ENCODE data around the gene SERAC1. TPM values are rescaled to one million over a fixed set of nuclear protein-coding genes. Genes with fewer than 3 reads are reported as not detected.

The SERAC1 gene
- total and polyA plus RNA-seq, 2 donors (not counting 1 experiment from before 2014, with no cell fraction given) = 1.9 to 5.8 TPM

DNA sequence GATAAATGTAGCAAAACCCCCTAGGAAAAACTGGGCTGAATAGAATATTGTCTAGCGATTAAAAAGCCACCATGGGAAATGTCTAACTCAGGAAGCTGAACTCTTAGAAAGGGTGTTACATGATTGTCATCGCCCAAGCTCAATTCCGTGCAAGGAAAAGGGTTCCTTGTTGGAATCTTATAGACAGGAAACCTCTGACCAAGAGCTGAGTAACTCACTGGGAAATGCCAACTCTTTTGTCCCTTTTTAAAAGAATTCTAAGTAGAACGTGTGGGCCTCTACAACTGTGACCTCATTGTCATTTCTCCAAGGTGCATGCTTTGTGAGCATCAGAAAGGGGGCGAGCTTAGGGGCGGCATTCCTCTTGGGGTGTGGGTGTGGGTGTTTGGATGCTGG is 98.3 kb downstream of the SERAC1 start:
- Mint-ChIP-seq H3K9me3 (ENCODE audit: insufficient read depth) (no peaks in the 10 kb centered on the region), H3K27ac (no peak overlapping the region), H3K4me1 (peaks cover 2% of the 10 kb centered on the region), H3K4me3 (no peak overlapping the region), H3K27me3 (no peaks in the 10 kb centered on the region)
- no peaks in the 10 kb centered on the region for H3K27me3 ChIP-seq (replicated peaks in 1 of 4; ENCODE audit: control extremely low read depth in 1 of 4, control insufficient read depth in 3 of 4, insufficient read depth in 4 of 4, low read length in 3 of 4)
- ChIA-PET CTCF (interaction anchor here (0.8 to 1.6 kb wide), 5 partner anchors 9 to 156 kb away, joined by 3 to 5 read pairs (median 3); no protein-coding TSS in a partner anchor), POLR2A (no interaction called here)
- DNase-seq (no peak), ATAC-seq (ENCODE audit: low read depth) (no peak)
- TF ChIP-seq EZH2 (IDR thresholded peaks at IDR 0.05; ENCODE audit: borderline replicate concordance, insufficient read depth, low read depth, low read length, poor library complexity, severe bottlenecking) (no peak), CTCF (IDR thresholded peaks at IDR 0.05) (no peak)
- no peak overlapping the region for H3K27ac ChIP-seq (ENCODE audit: low read length in 2 of 2)
- WGBS (ENCODE audit: insufficient coverage) = 93% methylated on average over 4 of the region's 6 CpGs
- H3K79me2 ChIP-seq (ENCODE audit: control insufficient read depth, insufficient read depth, low read length) = no peaks in the 10 kb centered on the region
- no peak overlapping the region for H2AFZ ChIP-seq (ENCODE audit: insufficient read depth, low read depth, low read length, poor library complexity, severe bottlenecking)
- no peaks in the 10 kb centered on the region for H3K9me3 ChIP-seq (ENCODE audit: control extremely low read depth in 1 of 3, control insufficient read depth in 2 of 3, insufficient read depth in 1 of 3, low read length in 2 of 3)
- H3K4me2 ChIP-seq (replicated peaks; ENCODE audit: low read depth, low read length, poor library complexity, severe bottlenecking) = no peak overlapping the region
- no peaks in the 10 kb centered on the region for H4K20me1 ChIP-seq (ENCODE audit: control insufficient read depth, insufficient read depth, low read length, poor library complexity, severe bottlenecking)
- H3K4me3 ChIP-seq (ENCODE audit: control extremely low read depth in 1 of 5, extremely low read depth in 1 of 5, insufficient read depth in 1 of 5, low read depth in 2 of 5, low read length in 4 of 5) = no peak overlapping the region
- peaks cover 0 to 22% of the 10 kb centered on the region in 2 experiments for H3K36me3 ChIP-seq (replicated peaks in 1 of 2; ENCODE audit: control extremely low read depth in 1 of 2, control insufficient read depth in 1 of 2, extremely low read depth in 1 of 2, insufficient read depth in 2 of 2, low read length in 1 of 2)
- peaks cover 0 to 5% of the 10 kb centered on the region in 2 donors for H3K4me1 ChIP-seq (ENCODE audit: control insufficient read depth in 2 of 2, insufficient read depth in 2 of 2, low read length in 2 of 2)
- no peak overlapping the region for H3K9ac ChIP-seq (ENCODE audit: low read length)
- intact Hi-C loops (cut with micrococcal nuclease) = loop anchor here (5.0 kb wide), 1 partner anchor 42 kb away; no protein-coding TSS in a partner anchor

GRCh38 chr6:158068893-158069799 is 98.9 kb downstream of the SERAC1 start:
- Mint-ChIP-seq H3K27ac (no peak overlapping the region), H3K9me3 (ENCODE audit: insufficient read depth) (no peaks in the 10 kb centered on the region), H3K4me1 (peaks cover 2% of the 10 kb centered on the region), H3K27me3 (no peaks in the 10 kb centered on the region), H3K4me3 (no peak overlapping the region)
- Histone ChIP-seq H3K4me1 (ENCODE audit: control insufficient read depth in 2 of 2, insufficient read depth in 2 of 2, low read length in 2 of 2) (peaks cover 0 to 5% of the 10 kb centered on the region in 2 donors), H3K9me3 (ENCODE audit: control extremely low read depth in 1 of 3, control insufficient read depth in 2 of 3, insufficient read depth in 1 of 3, low read length in 2 of 3) (no peaks in the 10 kb centered on the region), H3K4me3 (ENCODE audit: control extremely low read depth in 1 of 5, extremely low read depth in 1 of 5, insufficient read depth in 1 of 5, low read depth in 2 of 5, low read length in 4 of 5) (no peak overlapping the region), H3K4me2 (replicated peaks; ENCODE audit: low read depth, low read length, poor library complexity, severe bottlenecking) (no peak overlapping the region), H3K27me3 (replicated peaks in 1 of 4; ENCODE audit: control extremely low read depth in 1 of 4, control insufficient read depth in 3 of 4, insufficient read depth in 4 of 4, low read length in 3 of 4) (no peaks in the 10 kb centered on the region), H3K36me3 (replicated peaks in 1 of 2; ENCODE audit: control extremely low read depth in 1 of 2, control insufficient read depth in 1 of 2, extremely low read depth in 1 of 2, insufficient read depth in 2 of 2, low read length in 1 of 2) (peaks cover 0 to 24% of the 10 kb centered on the region in 2 experiments), H3K9ac (ENCODE audit: low read length) (no peak overlapping the region), H3K79me2 (ENCODE audit: control insufficient read depth, insufficient read depth, low read length) (no peaks in the 10 kb centered on the region), H2AFZ (ENCODE audit: insufficient read depth, low read depth, low read length, poor library complexity, severe bottlenecking) (no peak overlapping the region), H3K27ac (ENCODE audit: low read length in 2 of 2) (no peak overlapping the region), H4K20me1 (ENCODE audit: control insufficient read depth, insufficient read depth, low read length, poor library complexity, severe bottlenecking) (no peaks in the 10 kb centered on the region)
- ChIA-PET POLR2A (interaction anchor here (0.5 kb wide), 1 partner anchor 113 kb away, joined by 3 read pairs; no protein-coding TSS in a partner anchor), CTCF (interaction anchor here (0.8 to 1.4 kb wide), 3 partner anchors 9 to 155 kb away, joined by 3 to 5 read pairs (median 3); no protein-coding TSS in a partner anchor)
- no peak for DNase-seq
- no peak for ATAC-seq (ENCODE audit: low read depth)
- intact Hi-C loops (cut with micrococcal nuclease) = no loop called here
- TF ChIP-seq CTCF (IDR thresholded peaks at IDR 0.05) (no peak), EZH2 (IDR thresholded peaks at IDR 0.05; ENCODE audit: borderline replicate concordance, insufficient read depth, low read depth, low read length, poor library complexity, severe bottlenecking) (no peak)
- 92% methylated on average over 8 of the region's 14 CpGs for WGBS (ENCODE audit: insufficient coverage)

All from B cell (primary cell).